ENCODE data around the gene FCRL1. TPM values are rescaled to one million over a fixed set of nuclear protein-coding genes. Genes with fewer than 3 reads are reported as not detected.

The FCRL1 gene
- total RNA-seq, 1 experiment from 2014 or later = not detected

GRCh38 chr1:157852476-157852875 is 32.6 kb upstream of the FCRL1 start:
- Histone ChIP-seq H3K79me2 (ENCODE audit: insufficient read depth, low read length) (no peaks in the 10 kb centered on the region), H2BK12ac (ENCODE audit: insufficient read length, low read depth, low read length) (no peak overlapping the region), H2AK5ac (ENCODE audit: insufficient read length, low read length) (no peak overlapping the region), H3K14ac (ENCODE audit: insufficient read depth, low read length) (no peak overlapping the region), H3K4me1 (ENCODE audit: insufficient read depth, low read length) (no peaks in the 10 kb centered on the region), H2AFZ (ENCODE audit: low read length) (no peak overlapping the region), H4K5ac (ENCODE audit: insufficient read length, low read depth, low read length) (no peak overlapping the region), H3K4me2 (ENCODE audit: insufficient read depth, insufficient read length, low read length) (no peak overlapping the region), H3K79me1 (ENCODE audit: insufficient read depth, low read depth, low read length, poor library complexity, severe bottlenecking) (no peaks in the 10 kb centered on the region), H3K9ac (ENCODE audit: extremely low read depth, insufficient read length, low read length) (no peak overlapping the region), H4K91ac (ENCODE audit: insufficient read length, low read depth, low read length) (no peak overlapping the region), H4K8ac (replicated peaks; ENCODE audit: insufficient read length, low read depth, low read length) (no peak overlapping the region), H2BK15ac (ENCODE audit: low read depth, low read length) (no peak overlapping the region), H3K27ac (ENCODE audit: insufficient read length, low read depth, low read length) (no peak overlapping the region), H2BK20ac (ENCODE audit: low read depth, low read length, poor library complexity, severe bottlenecking) (no peak overlapping the region), H3K4ac (ENCODE audit: low read depth, low read length) (no peak overlapping the region), H3T11ph (ENCODE audit: low read length) (no peak overlapping the region), H2BK120ac (ENCODE audit: low read depth, low read length, poor library complexity, severe bottlenecking) (no peak overlapping the region), H2BK5ac (ENCODE audit: insufficient read length, low read length) (no peak overlapping the region), H3K27me3 (ENCODE audit: insufficient read depth, low read length) (no peaks in the 10 kb centered on the region), H3K56ac (ENCODE audit: insufficient read length, low read depth, low read length) (no peak overlapping the region), H3K18ac (ENCODE audit: insufficient read length, low read depth, low read length) (no peak overlapping the region), H3K23me2 (ENCODE audit: insufficient read length, low read depth, low read length, poor library complexity, severe bottlenecking) (no peaks in the 10 kb centered on the region), H3K23ac (ENCODE audit: insufficient read length, low read depth, low read length) (no peak overlapping the region), H4K20me1 (ENCODE audit: control insufficient read depth, insufficient read depth, insufficient read length) (no peaks in the 10 kb centered on the region), H3K9me3 (ENCODE audit: control insufficient read depth, low read depth, low read length) (no peaks in the 10 kb centered on the region)
- no peaks in the 10 kb centered on the region for H3K4me1 Mint-ChIP-seq
- WGBS (ENCODE audit: extremely low coverage, insufficient read length, low lambda C conversion rate) = no CpG with 5 or more reads among the region's 3 CpGs
- TF ChIP-seq CTCF (conservative IDR thresholded peaks at IDR 0.05) = no peak
- no peaks in the 10 kb centered on the region for H3K36me3 Mint-ChIP-seq (ENCODE audit: insufficient read depth in 1 of 3, low read depth in 3 of 3)
- no peaks in the 10 kb centered on the region; the same call in none of the 2 replicates for H3K27me3 Mint-ChIP-seq (ENCODE audit: low read depth)
- H3K4me3 Mint-ChIP-seq = no peak overlapping the region
- no peaks in the 10 kb centered on the region; a peak in 1 of 5 replicates for H3K9me3 Mint-ChIP-seq
- H3K27ac Mint-ChIP-seq = no peak overlapping the region
- DNase-seq = no peak

Data from H9 (cell line).